Measurements from ENCODE around the gene TRIO.
A peak's percentile ranks its signal among the peaks of the same experiment; 100 is the strongest.

Gene TRIO

DNA sequence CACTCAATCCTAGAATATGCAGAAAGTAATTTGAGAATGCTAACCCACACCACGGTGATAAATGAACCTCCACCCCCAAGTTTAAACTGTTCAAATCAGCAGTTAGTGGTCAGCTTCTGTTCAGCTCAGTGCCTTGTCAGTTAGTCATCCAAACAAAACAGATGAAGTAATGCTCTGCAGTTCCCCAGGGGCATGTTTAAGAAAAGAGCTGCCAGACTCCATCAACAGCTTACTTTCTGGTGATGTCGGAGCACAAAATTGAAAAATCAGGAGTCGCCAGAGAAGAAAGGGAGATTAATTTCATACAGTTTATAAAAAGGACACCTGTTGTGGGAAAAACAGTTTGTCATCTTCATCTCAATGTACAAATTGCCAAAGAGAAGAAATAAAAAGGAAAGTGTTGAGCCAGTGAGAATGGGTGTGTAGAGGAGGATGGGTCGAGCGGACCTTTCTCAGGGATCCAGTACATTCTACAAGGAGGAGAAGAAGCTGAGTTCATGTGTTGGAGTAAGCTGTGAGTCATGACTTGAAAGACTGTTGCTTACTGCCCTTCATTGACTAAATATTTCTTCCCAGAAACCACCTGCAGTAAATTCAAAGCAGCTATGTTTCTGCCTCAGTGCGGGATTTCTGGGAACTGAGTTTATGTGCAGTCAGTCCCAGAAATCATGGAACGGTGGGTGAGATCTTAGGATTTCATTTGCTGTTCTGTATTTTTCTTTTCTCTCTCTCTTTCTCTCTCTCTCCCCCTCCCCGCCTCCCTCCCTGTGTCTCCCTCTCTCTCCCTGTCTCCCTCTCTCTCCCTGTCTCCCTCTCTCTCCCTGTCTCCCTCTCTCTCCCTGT is 13.7 kb downstream of the TRIO start:
- H3K27ac ChIP-seq (ENCODE audit: extremely low read depth, low read depth, low read length) = peak overlapping the region; percentile 97
- ChIA-PET CTCF (interaction anchor here (0.7 to 1.5 kb wide), 3 partner anchors 12 to 113 kb away, joined by 3 to 5 read pairs (median 4); no protein-coding TSS in a partner anchor), POLR2A (interaction anchor here (0.7 to 3.6 kb wide), 13 partner anchors 9 to 167 kb away, joined by 3 to 28 read pairs (median 4); no protein-coding TSS in a partner anchor)
- H3K4me3 ChIP-seq (ENCODE audit: low read depth, low read length) = peak overlapping the region; percentile 32
- no peaks in the 10 kb centered on the region; a peak in 1 of 3 replicates for H3K36me3 ChIP-seq (ENCODE audit: control insufficient read depth in 2 of 2, insufficient read depth in 1 of 2, low read length in 2 of 2)
- peaks cover 69% of the 10 kb centered on the region for H3K4me1 ChIP-seq (ENCODE audit: control insufficient read depth, insufficient read depth, low read length)
- no peaks in the 10 kb centered on the region for H3K9me3 ChIP-seq (ENCODE audit: control insufficient read depth, insufficient read depth, low read depth, low read length)
- TF ChIP-seq, protein P1, sequence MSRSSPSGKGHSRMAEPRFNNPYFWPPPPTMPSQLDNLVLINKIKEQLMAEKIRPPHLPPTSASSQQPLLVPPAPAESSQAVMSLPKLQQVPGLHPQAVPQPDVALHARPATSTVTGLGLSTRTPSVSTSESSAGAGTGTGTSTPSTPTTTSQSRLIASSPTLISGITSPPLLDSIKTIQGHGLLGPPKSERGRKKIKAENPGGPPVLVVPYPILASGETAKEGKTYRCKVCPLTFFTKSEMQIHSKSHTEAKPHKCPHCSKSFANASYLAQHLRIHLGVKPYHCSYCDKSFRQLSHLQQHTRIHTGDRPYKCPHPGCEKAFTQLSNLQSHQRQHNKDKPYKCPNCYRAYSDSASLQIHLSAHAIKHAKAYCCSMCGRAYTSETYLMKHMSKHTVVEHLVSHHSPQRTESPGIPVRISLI (tag by site-specific recombination; IDR thresholded peaks at IDR 0.05) = peak; percentile 74; the same call in 1 of the 2 replicates
- TF ChIP-seq ZNF473 (tag by site-specific recombination; IDR thresholded peaks at IDR 0.05) (no peak), ZNF211 (tag by site-specific recombination; IDR thresholded peaks at IDR 0.05; ENCODE audit: low read depth) (no peak), ZNF660 (tag by site-specific recombination; IDR thresholded peaks at IDR 0.05) (peak; percentile 96), KLF16 (tag by site-specific recombination; IDR thresholded peaks at IDR 0.05) (0 out of 2 replicates have a peak, but pooled peaks have one; percentile 32), GLIS1 (tag by site-specific recombination; IDR thresholded peaks at IDR 0.05) (peak; percentile 94), GLI2 (tag by site-specific recombination; IDR thresholded peaks at IDR 0.05; ENCODE audit: borderline replicate concordance, low read depth) (peak; percentile 94), ZNF510 (tag by site-specific recombination; IDR thresholded peaks at IDR 0.05; ENCODE audit: insufficient replicate concordance) (peak; percentile 13), ZNF2 (tag by site-specific recombination; IDR thresholded peaks at IDR 0.05) (peak; percentile 95), ZNF529 (tag by site-specific recombination; IDR thresholded peaks at IDR 0.05; ENCODE audit: insufficient replicate concordance) (no peak), ZNF768 (tag by site-specific recombination; IDR thresholded peaks at IDR 0.05) (no peak; the same call in 1 of the 2 replicates), ZNF341 (tag by site-specific recombination; IDR thresholded peaks at IDR 0.05; ENCODE audit: low read depth) (peak; percentile 62), FEZF1 (tag by site-specific recombination; IDR thresholded peaks at IDR 0.05) (peak; percentile 99), ZBTB20 (tag by site-specific recombination; IDR thresholded peaks at IDR 0.05) (peak; percentile 73), ZNF239 (tag by site-specific recombination; IDR thresholded peaks at IDR 0.05) (no peak)
- TF ChIP-seq, protein P2, sequence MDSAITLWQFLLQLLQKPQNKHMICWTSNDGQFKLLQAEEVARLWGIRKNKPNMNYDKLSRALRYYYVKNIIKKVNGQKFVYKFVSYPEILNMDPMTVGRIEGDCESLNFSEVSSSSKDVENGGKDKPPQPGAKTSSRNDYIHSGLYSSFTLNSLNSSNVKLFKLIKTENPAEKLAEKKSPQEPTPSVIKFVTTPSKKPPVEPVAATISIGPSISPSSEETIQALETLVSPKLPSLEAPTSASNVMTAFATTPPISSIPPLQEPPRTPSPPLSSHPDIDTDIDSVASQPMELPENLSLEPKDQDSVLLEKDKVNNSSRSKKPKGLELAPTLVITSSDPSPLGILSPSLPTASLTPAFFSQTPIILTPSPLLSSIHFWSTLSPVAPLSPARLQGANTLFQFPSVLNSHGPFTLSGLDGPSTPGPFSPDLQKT (IDR thresholded peaks at IDR 0.05; ENCODE audit: borderline replicate concordance, low read depth, low read length) = no peak
- TF ChIP-seq, protein P3, sequence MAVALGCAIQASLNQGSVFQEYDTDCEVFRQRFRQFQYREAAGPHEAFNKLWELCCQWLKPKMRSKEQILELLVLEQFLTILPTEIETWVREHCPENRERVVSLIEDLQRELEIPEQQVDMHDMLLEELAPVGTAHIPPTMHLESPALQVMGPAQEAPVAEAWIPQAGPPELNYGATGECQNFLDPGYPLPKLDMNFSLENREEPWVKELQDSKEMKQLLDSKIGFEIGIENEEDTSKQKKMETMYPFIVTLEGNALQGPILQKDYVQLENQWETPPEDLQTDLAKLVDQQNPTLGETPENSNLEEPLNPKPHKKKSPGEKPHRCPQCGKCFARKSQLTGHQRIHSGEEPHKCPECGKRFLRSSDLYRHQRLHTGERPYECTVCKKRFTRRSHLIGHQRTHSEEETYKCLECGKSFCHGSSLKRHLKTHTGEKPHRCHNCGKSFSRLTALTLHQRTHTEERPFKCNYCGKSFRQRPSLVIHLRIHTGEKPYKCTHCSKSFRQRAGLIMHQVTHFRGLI (tag by site-specific recombination; IDR thresholded peaks at IDR 0.05) = 0 out of 2 replicates have a peak, but pooled peaks have one; percentile 60
- TF ChIP-seq, protein P4, sequence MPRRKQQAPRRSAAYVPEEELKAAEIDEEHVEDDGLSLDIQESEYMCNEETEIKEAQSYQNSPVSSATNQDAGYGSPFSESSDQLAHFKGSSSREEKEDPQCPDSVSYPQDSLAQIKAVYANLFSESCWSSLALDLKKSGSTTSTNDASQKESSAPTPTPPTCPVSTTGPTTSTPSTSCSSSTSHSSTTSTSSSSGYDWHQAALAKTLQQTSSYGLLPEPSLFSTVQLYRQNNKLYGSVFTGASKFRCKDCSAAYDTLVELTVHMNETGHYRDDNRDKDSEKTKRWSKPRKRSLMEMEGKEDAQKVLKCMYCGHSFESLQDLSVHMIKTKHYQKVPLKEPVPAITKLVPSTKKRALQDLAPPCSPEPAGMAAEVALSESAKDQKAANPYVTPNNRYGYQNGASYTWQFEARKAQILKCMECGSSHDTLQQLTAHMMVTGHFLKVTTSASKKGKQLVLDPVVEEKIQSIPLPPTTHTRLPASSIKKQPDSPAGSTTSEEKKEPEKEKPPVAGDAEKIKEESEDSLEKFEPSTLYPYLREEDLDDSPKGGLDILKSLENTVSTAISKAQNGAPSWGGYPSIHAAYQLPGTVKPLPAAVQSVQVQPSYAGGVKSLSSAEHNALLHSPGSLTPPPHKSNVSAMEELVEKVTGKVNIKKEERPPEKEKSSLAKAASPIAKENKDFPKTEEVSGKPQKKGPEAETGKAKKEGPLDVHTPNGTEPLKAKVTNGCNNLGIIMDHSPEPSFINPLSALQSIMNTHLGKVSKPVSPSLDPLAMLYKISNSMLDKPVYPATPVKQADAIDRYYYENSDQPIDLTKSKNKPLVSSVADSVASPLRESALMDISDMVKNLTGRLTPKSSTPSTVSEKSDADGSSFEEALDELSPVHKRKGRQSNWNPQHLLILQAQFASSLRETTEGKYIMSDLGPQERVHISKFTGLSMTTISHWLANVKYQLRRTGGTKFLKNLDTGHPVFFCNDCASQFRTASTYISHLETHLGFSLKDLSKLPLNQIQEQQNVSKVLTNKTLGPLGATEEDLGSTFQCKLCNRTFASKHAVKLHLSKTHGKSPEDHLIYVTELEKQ (tag by site-specific recombination; IDR thresholded peaks at IDR 0.05; ENCODE audit: borderline replicate concordance) = peak; percentile 100
- TF ChIP-seq, protein P5, sequence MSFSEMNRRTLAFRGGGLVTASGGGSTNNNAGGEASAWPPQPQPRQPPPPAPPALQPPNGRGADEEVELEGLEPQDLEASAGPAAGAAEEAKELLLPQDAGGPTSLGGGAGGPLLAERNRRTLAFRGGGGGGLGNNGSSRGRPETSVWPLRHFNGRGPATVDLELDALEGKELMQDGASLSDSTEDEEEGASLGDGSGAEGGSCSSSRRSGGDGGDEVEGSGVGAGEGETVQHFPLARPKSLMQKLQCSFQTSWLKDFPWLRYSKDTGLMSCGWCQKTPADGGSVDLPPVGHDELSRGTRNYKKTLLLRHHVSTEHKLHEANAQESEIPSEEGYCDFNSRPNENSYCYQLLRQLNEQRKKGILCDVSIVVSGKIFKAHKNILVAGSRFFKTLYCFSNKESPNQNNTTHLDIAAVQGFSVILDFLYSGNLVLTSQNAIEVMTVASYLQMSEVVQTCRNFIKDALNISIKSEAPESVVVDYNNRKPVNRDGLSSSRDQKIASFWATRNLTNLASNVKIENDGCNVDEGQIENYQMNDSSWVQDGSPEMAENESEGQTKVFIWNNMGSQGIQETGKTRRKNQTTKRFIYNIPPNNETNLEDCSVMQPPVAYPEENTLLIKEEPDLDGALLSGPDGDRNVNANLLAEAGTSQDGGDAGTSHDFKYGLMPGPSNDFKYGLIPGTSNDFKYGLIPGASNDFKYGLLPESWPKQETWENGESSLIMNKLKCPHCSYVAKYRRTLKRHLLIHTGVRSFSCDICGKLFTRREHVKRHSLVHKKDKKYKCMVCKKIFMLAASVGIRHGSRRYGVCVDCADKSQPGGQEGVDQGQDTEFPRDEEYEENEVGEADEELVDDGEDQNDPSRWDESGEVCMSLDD (tag by site-specific recombination; IDR thresholded peaks at IDR 0.05) = peak; percentile 40; the same call in 1 of the 2 replicates
- TF ChIP-seq, protein P6, sequence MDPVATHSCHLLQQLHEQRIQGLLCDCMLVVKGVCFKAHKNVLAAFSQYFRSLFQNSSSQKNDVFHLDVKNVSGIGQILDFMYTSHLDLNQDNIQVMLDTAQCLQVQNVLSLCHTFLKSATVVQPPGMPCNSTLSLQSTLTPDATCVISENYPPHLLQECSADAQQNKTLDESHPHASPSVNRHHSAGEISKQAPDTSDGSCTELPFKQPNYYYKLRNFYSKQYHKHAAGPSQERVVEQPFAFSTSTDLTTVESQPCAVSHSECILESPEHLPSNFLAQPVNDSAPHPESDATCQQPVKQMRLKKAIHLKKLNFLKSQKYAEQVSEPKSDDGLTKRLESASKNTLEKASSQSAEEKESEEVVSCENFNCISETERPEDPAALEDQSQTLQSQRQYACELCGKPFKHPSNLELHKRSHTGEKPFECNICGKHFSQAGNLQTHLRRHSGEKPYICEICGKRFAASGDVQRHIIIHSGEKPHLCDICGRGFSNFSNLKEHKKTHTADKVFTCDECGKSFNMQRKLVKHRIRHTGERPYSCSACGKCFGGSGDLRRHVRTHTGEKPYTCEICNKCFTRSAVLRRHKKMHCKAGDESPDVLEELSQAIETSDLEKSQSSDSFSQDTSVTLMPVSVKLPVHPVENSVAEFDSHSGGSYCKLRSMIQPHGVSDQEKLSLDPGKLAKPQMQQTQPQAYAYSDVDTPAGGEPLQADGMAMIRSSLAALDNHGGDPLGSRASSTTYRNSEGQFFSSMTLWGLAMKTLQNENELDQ (tag by site-specific recombination; IDR thresholded peaks at IDR 0.05; ENCODE audit: low read depth) = no peak
- TF ChIP-seq, protein P7, sequence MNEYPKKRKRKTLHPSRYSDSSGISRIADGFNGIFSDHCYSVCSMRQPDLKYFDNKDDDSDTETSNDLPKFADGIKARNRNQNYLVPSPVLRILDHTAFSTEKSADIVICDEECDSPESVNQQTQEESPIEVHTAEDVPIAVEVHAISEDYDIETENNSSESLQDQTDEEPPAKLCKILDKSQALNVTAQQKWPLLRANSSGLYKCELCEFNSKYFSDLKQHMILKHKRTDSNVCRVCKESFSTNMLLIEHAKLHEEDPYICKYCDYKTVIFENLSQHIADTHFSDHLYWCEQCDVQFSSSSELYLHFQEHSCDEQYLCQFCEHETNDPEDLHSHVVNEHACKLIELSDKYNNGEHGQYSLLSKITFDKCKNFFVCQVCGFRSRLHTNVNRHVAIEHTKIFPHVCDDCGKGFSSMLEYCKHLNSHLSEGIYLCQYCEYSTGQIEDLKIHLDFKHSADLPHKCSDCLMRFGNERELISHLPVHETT (tag by site-specific recombination; IDR thresholded peaks at IDR 0.05) = peak; percentile 99
